Measurements from ENCODE around the gene UBE3C. TPM values are rescaled to one million over a fixed set of nuclear protein-coding genes. Genes with fewer than 3 reads are reported as not detected.
A peak's percentile ranks its signal among the peaks of the same experiment; 100 is the strongest.

The UBE3C gene
- total and polyA plus RNA-seq, 2 of the 13 experiments (the other 11 are each of a cell fraction or from before 2014, with no cell fraction given): 27.0 to 48.2 TPM

GRCh38 chr7:157292770-157293412 lies 154.2 kb downstream of the UBE3C start (continued):
- TF ChIP-seq NR2F6 (IDR thresholded peaks at IDR 0.05): no peak
- no peak for TF ChIP-seq NR2F6 (CRISPR knock-in tag; IDR thresholded peaks at IDR 0.05)
- no peak for TF ChIP-seq MTA3 (CRISPR knock-in tag; IDR thresholded peaks at IDR 0.05)
- TF ChIP-seq ZC3H4 (CRISPR knock-in tag; IDR thresholded peaks at IDR 0.05; ENCODE audit: borderline replicate concordance): no peak
- TF ChIP-seq NCOA5 (CRISPR knock-in tag; IDR thresholded peaks at IDR 0.05): no peak
- no peak for TF ChIP-seq CBX5 (CRISPR knock-in tag; IDR thresholded peaks at IDR 0.05; ENCODE audit: borderline replicate concordance)
- no peak for TF ChIP-seq SNAPC2 (CRISPR knock-in tag; IDR thresholded peaks at IDR 0.05)
- no peak for TF ChIP-seq KLF16 (CRISPR knock-in tag; IDR thresholded peaks at IDR 0.05)
- no peak for TF ChIP-seq REL (CRISPR knock-in tag; conservative IDR thresholded peaks at IDR 0.05)
- no peak for TF ChIP-seq MAFF (IDR thresholded peaks at IDR 0.05; ENCODE audit: low read depth, low read length)
- peak; percentile 62 for TF ChIP-seq ZBTB38 (CRISPR knock-in tag; IDR thresholded peaks at IDR 0.05)
- TF ChIP-seq YEATS4 (CRISPR knock-in tag; IDR thresholded peaks at IDR 0.05; ENCODE audit: borderline replicate concordance): no peak
- peak; percentile 57; the same call in 1 of the 2 replicates for TF ChIP-seq UBTF (CRISPR knock-in tag; IDR thresholded peaks at IDR 0.05)
- no peak for TF ChIP-seq ZNF282 (IDR thresholded peaks at IDR 0.05; ENCODE audit: partially characterized antibody)
- TF ChIP-seq ATF6 (CRISPR knock-in tag; conservative IDR thresholded peaks at IDR 0.05): no peak
- TF ChIP-seq ZNF83 (CRISPR knock-in tag; IDR thresholded peaks at IDR 0.05; ENCODE audit: borderline replicate concordance): no peak
- TF ChIP-seq ZNF256 (CRISPR knock-in tag; conservative IDR thresholded peaks at IDR 0.05): 0 out of 2 replicates have a peak, but pooled peaks have one; percentile 38
- TF ChIP-seq ZBTB7B (CRISPR knock-in tag; IDR thresholded peaks at IDR 0.05): no peak
- TF ChIP-seq TBX2 (CRISPR knock-in tag; IDR thresholded peaks at IDR 0.05; ENCODE audit: borderline replicate concordance): no peak
- no peak for TF ChIP-seq ZNF33A (CRISPR knock-in tag; IDR thresholded peaks at IDR 0.05; ENCODE audit: borderline replicate concordance)
- TF ChIP-seq ZBTB26 (CRISPR knock-in tag; IDR thresholded peaks at IDR 0.05; ENCODE audit: borderline replicate concordance): no peak
- no peak for TF ChIP-seq BRF2 (CRISPR knock-in tag; IDR thresholded peaks at IDR 0.05)
- no peak for TF ChIP-seq CSRNP1 (CRISPR knock-in tag; IDR thresholded peaks at IDR 0.05)

Measured in HepG2 (cell line).